SIG-M5 treated with dmso at 0.1 percent for 504 hours (cell line): ENCODE measurements around the gene SBK3.
"Not testable (repeated sequence)": the region's sequence is repeated elsewhere in the genome, so short reads cannot be mapped to it uniquely, and the experiment has no call there.

Source experiments
- DNase-seq: peaks from one replicate; lab custom pipeline; 2025; ENCODE audit not compliant: unreplicated experiment; lab: John Stamatoyannopoulos, UW

The SBK3 gene

GRCh38 chr19:55545443-55545842 is at the start of gene SBK3:
Gene SBK3, minus strand, starts transcription at chr19:55545543. Its CDS starts 0 bp downstream, at chr19:55545543.
- DNase-seq, result no peak

GRCh38 chr19:55593096-55593772 is 47.9 kb upstream of the SBK3 start:
- no peak for DNase-seq

- DNase-seq, result no peak
Measured at GRCh38 chr19:55592391-55593090, 47.2 kb upstream of the SBK3 start.

- DNase-seq, result no peak
Measured at GRCh38 chr19:55591555-55591954, 46.2 kb upstream of the SBK3 start.

GRCh38 chr19:55590617-55591016 is 45.3 kb upstream of the SBK3 start:
- peak; percentile 32 for DNase-seq

- no peak for DNase-seq
Measured at GRCh38 chr19:55590109-55590508, 44.8 kb upstream of the SBK3 start.

- DNase-seq, result no peak
Measured at GRCh38 chr19:55588738-55589137, 43.4 kb upstream of the SBK3 start.

- peak; percentile 79 for DNase-seq
Measured at GRCh38 chr19:55586976-55587668, 41.8 kb upstream of the SBK3 start.

GRCh38 chr19:55585658-55586339 is 40.5 kb upstream of the SBK3 start:
- DNase-seq, result no peak

- DNase-seq, result no peak
Measured at GRCh38 chr19:55584871-55585270, 39.5 kb upstream of the SBK3 start.

- not testable (repeated sequence) for DNase-seq
Measured at GRCh38 chr19:55583897-55584296, 38.6 kb upstream of the SBK3 start.

- not testable (repeated sequence) for DNase-seq
Measured at GRCh38 chr19:55582284-55582683, 36.9 kb upstream of the SBK3 start.

- no peak for DNase-seq
Measured at GRCh38 chr19:55581823-55582223, 36.5 kb upstream of the SBK3 start.

GRCh38 chr19:55581145-55581822 is 35.9 kb upstream of the SBK3 start:
- no peak for DNase-seq

GRCh38 chr19:55580628-55581144 is 35.3 kb upstream of the SBK3 start, which contains the start of gene ZNF579:
Gene ZNF579, minus strand, starts transcription at chr19:55580848. Its CDS starts 1,209 bp downstream, at chr19:55579639.
- DNase-seq, result peak; percentile 76

- DNase-seq, result no peak
Measured at GRCh38 chr19:55579766-55580621, 34.7 kb upstream of the SBK3 start.

GRCh38 chr19:55578761-55579747 is 33.7 kb upstream of the SBK3 start:
- DNase-seq, result no peak

- no peak for DNase-seq
Measured at GRCh38 chr19:55578031-55578760, 32.9 kb upstream of the SBK3 start.
